MG63 (cell line): ENCODE results near the gene RPS17. TPM values are rescaled to one million over a fixed set of nuclear protein-coding genes. Genes with fewer than 3 reads are reported as not detected.
A peak's percentile ranks its signal among the peaks of the same experiment; 100 is the strongest.

Experiments used
- DNase-seq: peaks from one replicate; pipeline ENCODE4 v3.0.0-alpha.2; 2020
- H3K27me3 ChIP-seq: fragments of 250-450 bp; sonication (Bioruptor Pico); 2 replicates; pipeline ENCODE4 v1.5.1; 2020; ENCODE audit warnings: mild to moderate bottlenecking, moderate library complexity
- H3K36me3 ChIP-seq: fragments of 250-450 bp; sonication (Bioruptor Pico); 2 replicates; pipeline ENCODE4 v1.5.1; 2020; ENCODE audit warnings: mild to moderate bottlenecking, moderate library complexity
- H3K4me3 ChIP-seq: fragments of 250-450 bp; sonication (Bioruptor Pico); 2 replicates; pipeline ENCODE4 v1.5.1; 2020; ENCODE audit warnings: mild to moderate bottlenecking, moderate library complexity
- H3K9me3 ChIP-seq: fragments of 250-450 bp; sonication (Bioruptor Pico); 2 replicates; pipeline ENCODE4 v1.5.1; 2020; ENCODE audit warnings: mild to moderate bottlenecking, moderate library complexity
- total RNA-seq: library from RNA; depleted of rRNA; stranded (reverse); fragments of >200 nt; shearing (Covaris generic); gene quantifications from 2 replicates; pipeline ENCODE4 v1.2.3, GENCODE V29; 2014; ENCODE audit warnings: low replicate concordance; rRNA removed

Gene RPS17
- 4,857 and 6,303 TPM in 2 replicates for total RNA-seq

DNA sequence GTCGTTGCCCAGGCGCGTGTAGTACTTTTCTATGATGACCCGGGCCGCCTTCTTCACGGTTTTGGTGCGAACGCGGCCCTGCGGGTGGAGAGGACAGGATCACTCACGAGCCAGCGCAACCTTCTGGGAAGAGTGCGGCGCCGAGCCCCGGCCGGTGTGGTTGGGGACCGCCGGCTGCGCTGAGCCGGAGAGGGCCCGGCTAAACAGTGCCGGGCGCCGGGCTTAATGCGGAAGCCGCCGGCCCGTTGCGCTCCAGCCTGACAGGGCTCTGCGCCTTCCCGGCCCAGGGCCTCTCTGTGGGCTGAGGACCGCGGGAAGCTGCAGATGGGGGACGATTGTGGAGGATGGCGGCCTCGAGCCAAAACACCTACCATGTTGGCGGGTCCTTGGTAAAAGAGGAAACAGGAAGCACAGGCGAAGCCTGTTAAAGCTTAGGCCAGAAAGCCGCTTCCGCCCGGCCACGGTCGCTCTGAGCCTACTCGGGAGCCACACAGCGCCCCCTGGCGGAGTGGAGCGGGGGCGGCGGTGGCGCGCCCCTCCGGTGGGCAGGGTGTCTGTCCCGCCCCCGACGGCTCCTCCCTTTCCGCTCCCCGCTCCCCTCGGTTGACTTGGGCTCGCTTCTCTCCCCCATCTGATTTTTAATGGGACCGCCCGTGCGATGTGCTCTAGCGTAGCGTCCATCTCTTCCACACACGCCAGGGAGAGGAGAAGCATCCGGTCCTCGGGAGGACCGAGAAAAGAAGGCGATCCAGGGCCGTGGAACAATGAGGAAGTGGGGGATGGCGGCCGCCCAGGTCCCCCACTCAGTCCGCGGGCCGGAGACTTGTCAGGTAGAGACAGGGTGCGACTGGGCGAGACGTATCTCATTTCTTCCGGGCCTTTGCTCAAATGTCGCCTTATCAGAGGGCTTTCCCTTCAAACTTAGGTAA is at the start of gene RPS17:
Gene RPS17, minus strand, starts transcription at position 403 of the 929 bp plus-strand sequence. Its CDS starts 29 bp downstream, at position 374.
- peak; percentile 95 for DNase-seq
- H3K9me3 ChIP-seq = no peaks in the 10 kb centered on the region
- no peaks in the 10 kb centered on the region for H3K27me3 ChIP-seq
- H3K4me3 ChIP-seq = peak within 1 kb of the TSS; percentile 90
- H3K36me3 ChIP-seq = peaks cover 50% of the 10 kb centered on the region

DNA sequence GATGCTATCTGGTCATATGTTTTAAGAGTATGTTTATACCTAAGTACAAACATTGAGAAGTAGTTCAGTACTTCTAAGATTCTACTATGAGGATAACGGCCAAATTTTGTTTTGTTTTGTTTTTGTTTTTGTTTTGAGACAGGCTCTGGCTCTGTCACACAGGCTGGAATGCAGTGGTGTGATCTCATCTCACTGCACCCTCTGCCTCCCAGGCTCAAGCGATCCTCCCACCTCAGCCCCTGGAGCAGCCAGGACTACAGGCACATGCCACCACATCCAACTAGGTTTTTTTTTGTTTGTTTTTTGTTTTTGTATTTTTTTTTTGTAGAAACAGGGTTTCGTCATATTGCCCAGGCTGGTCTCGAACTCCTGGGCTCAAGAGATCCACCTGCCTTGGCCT is 47.5 kb upstream of the RPS17 start:
- DNase-seq = no peak
- H3K9me3 ChIP-seq = no peaks in the 10 kb centered on the region
- H3K27me3 ChIP-seq = no peaks in the 10 kb centered on the region
- no peaks in the 10 kb centered on the region for H3K36me3 ChIP-seq
- H3K4me3 ChIP-seq = no peak overlapping the region

DNA sequence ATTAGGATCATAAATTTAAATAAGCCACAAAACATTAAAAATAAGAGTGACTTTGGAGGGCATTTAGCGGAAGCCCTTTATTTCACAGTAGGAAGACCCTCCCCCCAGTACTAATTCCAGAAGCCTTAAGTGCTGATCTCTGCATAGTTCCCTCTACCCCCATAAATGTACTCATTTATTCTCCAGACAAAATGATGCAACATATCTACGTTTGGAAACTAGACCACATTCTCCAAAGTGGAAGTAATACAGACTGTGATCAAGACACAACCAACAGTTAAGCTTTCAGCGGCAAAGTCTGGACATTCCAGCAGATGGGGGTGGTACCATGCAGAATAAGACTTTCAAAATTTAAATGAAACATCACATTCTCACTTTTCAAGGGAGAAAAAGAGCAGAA is 44.8 kb upstream of the RPS17 start:
- no peak for DNase-seq
- Histone ChIP-seq H3K36me3 (no peaks in the 10 kb centered on the region), H3K9me3 (no peaks in the 10 kb centered on the region), H3K27me3 (no peaks in the 10 kb centered on the region), H3K4me3 (no peak overlapping the region)

DNA sequence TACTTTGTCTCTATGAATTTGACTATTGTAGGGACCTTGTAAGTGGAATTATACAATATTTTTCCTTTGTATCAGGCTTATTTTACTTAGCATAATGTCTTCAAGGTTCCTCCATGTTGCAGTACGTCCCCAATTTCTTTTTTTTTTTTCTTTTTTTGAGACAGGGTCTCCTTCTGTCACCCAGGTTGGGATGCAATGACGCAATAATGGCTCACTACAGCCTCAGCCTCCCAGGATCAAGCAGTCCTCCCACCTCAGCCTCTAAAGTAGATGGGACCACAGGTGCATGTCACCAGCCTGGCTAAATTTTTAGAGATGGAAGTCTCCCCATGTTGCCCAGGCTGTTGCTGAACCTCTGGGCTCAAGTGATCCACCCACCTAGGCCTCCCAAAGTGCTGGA is 40.5 kb upstream of the RPS17 start:
- H3K36me3 ChIP-seq = no peaks in the 10 kb centered on the region
- H3K4me3 ChIP-seq = no peak overlapping the region
- no peaks in the 10 kb centered on the region for H3K27me3 ChIP-seq
- H3K9me3 ChIP-seq = no peaks in the 10 kb centered on the region
- no peak for DNase-seq

DNA sequence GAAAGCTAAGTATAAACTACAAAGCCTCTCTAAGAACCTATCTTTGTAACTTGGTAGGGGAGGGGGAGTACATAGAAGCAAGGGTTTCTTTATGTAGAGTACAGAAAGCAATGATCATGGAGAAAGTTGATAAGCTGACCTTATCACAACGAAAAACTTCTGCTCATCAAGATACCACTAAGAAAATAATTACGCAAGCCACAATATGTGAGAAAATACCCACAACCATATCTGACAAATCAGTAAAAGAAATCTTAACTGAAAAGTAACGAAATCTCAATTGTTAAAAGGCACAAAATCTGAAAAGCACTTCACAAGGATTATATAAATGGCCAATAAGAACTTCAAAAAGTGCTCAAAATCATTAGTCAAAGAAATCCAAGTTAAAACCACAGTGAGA is 35.1 kb upstream of the RPS17 start:
- DNase-seq = no peak
- no peaks in the 10 kb centered on the region; the same call in 1 of the 2 replicates for H3K36me3 ChIP-seq
- H3K9me3 ChIP-seq = no peaks in the 10 kb centered on the region
- H3K27me3 ChIP-seq = no peaks in the 10 kb centered on the region
- no peak overlapping the region for H3K4me3 ChIP-seq

DNA sequence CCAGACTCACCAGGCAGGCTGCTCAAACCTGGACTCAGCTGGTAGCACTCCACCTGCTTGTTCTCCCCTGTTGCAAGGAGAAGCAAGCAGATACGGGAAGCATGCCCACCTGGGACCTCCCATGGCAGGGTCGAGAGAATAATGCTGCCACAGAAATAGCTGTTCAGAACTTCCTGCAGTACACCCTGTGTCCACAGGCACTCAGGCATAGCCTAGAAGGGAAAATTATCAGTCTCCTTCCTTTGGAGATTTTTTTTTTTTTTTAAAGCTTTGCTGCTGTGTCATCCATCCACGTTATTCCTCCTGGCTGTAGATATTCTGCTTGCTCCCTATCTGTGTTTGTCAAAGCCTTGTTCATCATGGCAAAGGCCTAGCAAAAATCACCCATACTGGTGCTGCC is 32.7 kb upstream of the RPS17 start:
- no peaks in the 10 kb centered on the region for H3K9me3 ChIP-seq
- no peak for DNase-seq
- H3K36me3 ChIP-seq = no peaks in the 10 kb centered on the region; the same call in 1 of the 2 replicates
- H3K27me3 ChIP-seq = no peaks in the 10 kb centered on the region
- H3K4me3 ChIP-seq = no peak overlapping the region

DNA sequence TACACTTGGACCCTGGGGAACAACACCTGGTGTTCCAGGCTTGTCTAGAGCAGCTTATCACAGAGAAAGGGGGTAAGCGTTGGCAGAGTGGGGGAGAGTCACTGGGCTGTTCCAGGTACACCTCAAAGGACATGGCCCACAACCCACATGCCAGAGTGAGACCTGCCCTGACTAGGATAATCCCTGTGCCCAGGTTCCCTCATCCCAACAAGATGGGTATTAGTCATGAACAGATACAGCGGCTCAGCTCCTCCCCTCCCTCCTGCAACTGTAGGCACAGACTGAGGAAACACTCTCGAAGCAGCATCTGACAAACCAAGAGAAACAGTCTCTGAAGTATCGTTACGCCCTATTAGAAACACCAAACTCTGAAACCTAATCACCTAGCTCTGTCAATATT is 32.1 kb upstream of the RPS17 start:
- Histone ChIP-seq H3K9me3 (no peaks in the 10 kb centered on the region), H3K36me3 (no peaks in the 10 kb centered on the region; the same call in 1 of the 2 replicates), H3K27me3 (no peaks in the 10 kb centered on the region), H3K4me3 (no peak overlapping the region)
- DNase-seq = no peak

DNA sequence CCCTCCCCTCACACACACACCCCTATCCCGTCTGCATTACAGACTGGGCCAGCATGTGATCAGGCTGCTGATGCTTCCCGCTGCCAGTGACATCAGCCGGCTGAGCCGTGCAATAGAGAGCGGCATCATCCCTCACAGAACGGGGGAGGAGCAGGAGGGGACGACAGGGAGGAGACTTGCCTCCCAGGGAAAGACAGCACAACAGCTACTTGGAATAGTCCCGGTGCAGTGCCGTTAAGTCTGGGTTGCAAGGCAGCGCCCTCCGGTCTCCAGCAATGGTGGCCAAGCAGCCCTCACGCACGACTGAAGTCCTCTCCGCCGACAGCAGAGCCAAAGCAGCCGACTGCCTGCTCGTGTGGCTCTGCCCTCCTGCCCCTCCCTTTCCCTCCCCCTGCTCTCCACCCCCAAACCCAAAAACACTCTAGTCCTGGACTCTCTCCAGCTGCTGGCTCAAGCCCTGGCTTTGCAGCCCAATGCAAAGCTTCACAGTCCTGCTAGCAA is 31.5 kb upstream of the RPS17 start:
- peak; percentile 76 for DNase-seq
- no peaks in the 10 kb centered on the region for H3K27me3 ChIP-seq
- peak overlapping the region; percentile 33 for H3K4me3 ChIP-seq
- H3K36me3 ChIP-seq = no peaks in the 10 kb centered on the region; the same call in 1 of the 2 replicates
- H3K9me3 ChIP-seq = no peaks in the 10 kb centered on the region

DNA sequence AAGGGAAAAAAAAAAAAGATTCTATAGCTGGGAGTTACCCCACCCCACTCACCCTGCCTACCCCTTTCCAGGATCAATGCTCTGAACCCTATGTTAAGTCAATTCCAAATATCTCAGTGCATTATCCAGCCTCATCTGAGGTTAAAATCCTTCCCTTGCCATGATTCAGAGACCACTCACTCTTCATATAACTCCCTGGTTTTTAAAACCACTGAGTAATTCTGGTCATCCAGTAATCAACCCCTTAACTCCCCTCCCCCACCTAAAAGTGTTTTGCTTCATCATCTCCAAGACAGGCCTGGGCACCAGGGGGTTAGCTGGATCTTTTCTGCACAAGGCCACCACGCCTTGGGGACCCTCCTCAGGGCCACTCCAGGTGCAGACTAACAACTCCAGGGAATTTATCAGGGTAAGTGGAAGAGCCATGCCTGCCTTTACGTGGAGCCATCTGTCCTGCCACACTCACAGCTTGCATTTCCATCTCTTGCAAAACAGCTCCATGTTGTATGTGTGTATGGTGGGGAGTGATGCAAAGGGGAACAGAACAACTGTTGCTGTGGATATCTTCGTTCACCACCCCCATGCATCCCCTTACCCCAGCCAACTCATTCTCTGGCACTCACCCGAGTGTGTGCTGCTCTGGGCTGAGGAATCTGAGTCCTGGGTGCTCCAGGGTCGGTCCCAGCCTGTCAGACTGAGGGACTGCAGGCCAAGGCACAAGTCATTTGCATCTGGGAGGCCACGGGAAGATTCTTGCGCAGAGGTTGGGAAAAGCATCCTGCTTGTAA is 30.7 kb upstream of the RPS17 start:
- Histone ChIP-seq H3K9me3 (no peaks in the 10 kb centered on the region), H3K27me3 (no peaks in the 10 kb centered on the region), H3K4me3 (no peak overlapping the region; the same call in 1 of the 2 replicates), H3K36me3 (no peaks in the 10 kb centered on the region; the same call in 1 of the 2 replicates)
- no peak for DNase-seq

DNA sequence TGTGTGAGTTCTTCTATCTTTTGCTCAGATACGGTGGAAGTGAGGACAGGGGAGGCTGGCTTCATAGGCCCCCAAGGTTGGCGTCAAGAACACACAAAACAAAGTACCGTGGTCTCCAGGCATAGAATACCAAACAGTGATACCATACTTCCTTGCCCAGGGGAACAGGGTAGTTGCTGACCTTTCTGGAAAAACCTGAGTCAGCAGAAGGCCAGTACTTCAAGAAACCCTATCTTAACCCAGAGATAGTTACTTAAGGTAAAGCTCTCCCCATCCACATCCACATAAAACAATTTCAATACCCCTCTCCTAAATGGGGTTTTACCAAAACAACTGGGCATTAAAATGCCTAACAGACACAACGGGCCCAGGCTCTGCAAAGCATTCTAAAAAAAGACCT is 29.6 kb upstream of the RPS17 start:
- H3K27me3 ChIP-seq = no peaks in the 10 kb centered on the region
- DNase-seq = no peak
- H3K36me3 ChIP-seq = no peaks in the 10 kb centered on the region; the same call in 1 of the 2 replicates
- no peak overlapping the region for H3K4me3 ChIP-seq
- no peaks in the 10 kb centered on the region for H3K9me3 ChIP-seq

DNA sequence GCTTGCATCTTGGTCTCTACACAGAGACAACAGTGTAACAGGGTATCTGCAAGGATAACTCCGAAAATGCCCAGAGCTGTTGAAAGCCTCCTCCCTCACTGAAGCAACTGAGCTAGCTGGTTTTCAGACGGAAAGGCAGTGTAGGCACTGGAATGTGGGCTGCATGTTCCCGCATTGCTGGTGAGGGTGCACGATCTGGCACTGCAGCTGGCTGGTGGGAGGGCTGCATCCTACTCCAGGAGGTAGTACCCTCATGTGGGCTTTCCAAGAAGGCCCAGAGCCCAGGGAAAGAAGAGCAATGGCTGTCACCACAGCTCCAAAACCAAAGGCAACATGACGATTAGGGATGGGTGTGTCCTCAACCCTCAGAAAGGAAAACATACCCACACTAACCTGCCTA is 28.7 kb upstream of the RPS17 start:
- Histone ChIP-seq H3K9me3 (no peaks in the 10 kb centered on the region), H3K4me3 (no peak overlapping the region), H3K36me3 (no peaks in the 10 kb centered on the region; the same call in 1 of the 2 replicates), H3K27me3 (no peaks in the 10 kb centered on the region)
- DNase-seq = no peak

DNA sequence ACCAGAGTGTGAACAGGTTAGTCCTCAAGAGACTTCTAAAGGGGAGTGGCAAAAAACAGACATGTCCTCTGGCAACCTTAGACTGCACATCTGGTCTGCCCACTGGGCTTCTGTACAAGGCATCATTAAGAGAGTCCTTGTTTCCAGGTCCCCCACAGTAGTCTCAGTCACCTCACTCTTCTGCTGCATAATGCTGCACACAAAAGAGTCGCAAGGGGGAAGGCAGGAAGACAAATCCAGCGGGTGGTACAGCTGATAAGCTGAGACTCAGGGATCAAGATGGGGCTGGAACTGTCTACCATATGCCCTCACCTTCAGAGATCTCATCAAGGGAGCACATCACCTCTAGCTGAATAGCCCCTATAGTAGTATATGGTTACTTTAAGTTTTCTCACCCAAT is 27.4 kb upstream of the RPS17 start:
- DNase-seq = no peak
- no peaks in the 10 kb centered on the region; the same call in 1 of the 2 replicates for H3K36me3 ChIP-seq
- no peaks in the 10 kb centered on the region for H3K9me3 ChIP-seq
- no peaks in the 10 kb centered on the region for H3K27me3 ChIP-seq
- H3K4me3 ChIP-seq = no peak overlapping the region

DNA sequence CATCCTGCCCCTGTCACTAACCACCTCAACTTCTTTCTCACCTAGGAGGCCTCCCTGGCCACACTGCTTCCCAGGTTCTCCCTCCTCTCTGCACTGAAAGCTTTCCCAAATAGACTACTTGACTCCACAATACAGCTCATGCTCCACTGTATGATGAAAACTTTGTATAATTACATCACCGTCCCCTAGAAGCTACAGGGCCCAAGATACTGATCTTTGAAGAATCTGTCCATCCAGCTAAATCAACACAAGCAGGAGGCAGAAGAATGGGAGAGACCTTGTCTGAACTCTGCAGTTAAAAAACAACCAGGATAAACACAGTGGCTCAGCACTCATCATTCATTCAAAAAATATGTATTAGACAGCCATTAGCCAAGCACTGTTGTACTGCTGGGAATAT is 26.4 kb upstream of the RPS17 start:
- no peak overlapping the region for H3K4me3 ChIP-seq
- no peaks in the 10 kb centered on the region; the same call in 1 of the 2 replicates for H3K36me3 ChIP-seq
- H3K9me3 ChIP-seq = no peaks in the 10 kb centered on the region
- H3K27me3 ChIP-seq = no peaks in the 10 kb centered on the region
- DNase-seq = no peak

DNA sequence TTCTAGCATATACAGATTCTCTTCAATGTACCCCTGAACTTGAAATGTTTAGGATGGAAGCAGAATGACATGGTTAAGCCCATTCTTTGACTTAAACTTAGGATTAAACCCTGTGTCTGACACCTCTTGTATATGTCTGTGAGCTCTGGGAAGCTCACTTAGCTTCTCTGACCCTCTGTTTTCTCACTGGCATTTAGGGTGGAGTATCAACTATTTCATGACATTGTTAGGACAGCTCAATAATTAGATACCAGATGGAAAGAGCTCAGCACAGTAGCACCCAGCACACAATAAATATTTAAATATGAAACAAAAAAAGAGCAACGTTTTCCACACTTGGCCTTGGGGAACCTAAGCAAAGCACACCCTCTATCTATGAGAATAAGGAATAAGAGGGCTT is 18.2 kb upstream of the RPS17 start:
- no peaks in the 10 kb centered on the region for H3K9me3 ChIP-seq
- no peak for DNase-seq
- H3K27me3 ChIP-seq = no peaks in the 10 kb centered on the region
- H3K4me3 ChIP-seq = no peak overlapping the region
- peaks cover 1% of the 10 kb centered on the region for H3K36me3 ChIP-seq

DNA sequence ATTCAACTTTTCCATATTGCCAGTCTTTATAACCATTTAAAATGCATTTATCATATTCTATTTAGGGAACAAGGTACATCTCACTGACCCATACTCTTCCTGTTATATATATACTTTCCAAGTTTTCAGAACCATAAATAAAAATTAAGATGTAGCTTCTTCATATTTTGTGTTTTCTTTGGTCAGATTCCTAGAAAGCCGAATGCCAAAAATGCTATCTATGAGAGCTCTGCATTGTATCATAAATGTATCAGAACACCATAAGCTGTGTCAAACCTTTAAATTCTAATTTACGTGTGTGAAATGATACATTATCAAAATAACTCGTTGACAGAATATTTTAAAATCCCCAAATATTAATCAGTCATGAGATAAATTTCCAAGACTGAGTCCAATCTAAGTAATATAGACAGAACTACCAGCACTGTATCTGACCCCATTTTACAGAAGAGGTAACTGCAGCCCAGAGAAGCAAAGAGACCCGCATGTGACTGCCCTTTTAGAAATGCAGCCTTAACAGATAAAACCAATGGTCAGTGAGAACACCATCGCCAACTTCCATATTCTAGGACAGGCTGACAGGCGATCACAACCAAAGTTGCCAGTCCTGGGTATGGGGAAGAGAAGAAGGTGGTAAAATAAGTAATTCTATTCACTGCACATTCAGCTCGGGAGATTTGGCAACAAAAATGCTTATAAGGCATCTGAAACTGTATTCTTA is 16.2 kb upstream of the RPS17 start:
- Histone ChIP-seq H3K9me3 (no peaks in the 10 kb centered on the region), H3K4me3 (no peak overlapping the region), H3K27me3 (no peaks in the 10 kb centered on the region), H3K36me3 (peaks cover 7% of the 10 kb centered on the region)
- no peak for DNase-seq

DNA sequence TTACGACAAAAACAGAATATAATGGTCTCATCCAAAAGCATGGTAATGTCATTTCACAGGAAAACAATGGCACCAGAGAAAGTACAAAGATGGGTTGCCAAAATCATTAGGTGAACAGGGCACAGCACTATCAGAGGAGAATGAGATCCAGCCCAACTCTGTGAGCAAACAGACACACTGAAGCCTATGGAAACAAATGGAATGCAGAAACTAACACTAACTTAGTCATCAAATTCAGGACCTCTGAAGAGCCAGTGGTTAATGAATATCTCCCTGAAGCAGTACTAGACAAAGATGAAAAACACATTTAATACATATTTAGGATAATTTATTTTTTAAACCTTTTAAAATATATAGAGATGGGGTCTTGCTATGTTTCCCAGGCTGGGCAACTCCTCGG is 14.6 kb upstream of the RPS17 start:
- Histone ChIP-seq H3K36me3 (peaks cover 7% of the 10 kb centered on the region), H3K9me3 (no peaks in the 10 kb centered on the region), H3K27me3 (no peaks in the 10 kb centered on the region), H3K4me3 (no peak overlapping the region)
- DNase-seq = no peak
